Measurements from ENCODE around the gene ABO. TPM values are rescaled to one million over a fixed set of nuclear protein-coding genes. Genes with fewer than 3 reads are reported as not detected.
"Not testable (repeated sequence)": the region's sequence is repeated elsewhere in the genome, so short reads cannot be mapped to it uniquely, and the experiment has no call there.

The ABO gene
- total RNA-seq, 2 experiments from 2014 or later = 0.20 to 0.53 TPM

- no peak overlapping the region for H3K4me3 Mint-ChIP-seq
- DNase-seq = no peak
- no peak overlapping the region for H3K27ac Mint-ChIP-seq
- H3K36me3 Mint-ChIP-seq (ENCODE audit: low read depth) = no peaks in the 10 kb centered on the region
- H3K27me3 Mint-ChIP-seq = peaks cover 13% of the 10 kb centered on the region
- ChIA-PET CTCF (no interaction called here), POLR2A (no interaction called here)
- H3K4me1 Mint-ChIP-seq = no peaks in the 10 kb centered on the region
- H3K9me3 Mint-ChIP-seq = peaks cover 2% of the 10 kb centered on the region
Measured at GRCh38 chr9:133282464-133283238, 7.7 kb upstream of the ABO start.

- Mint-ChIP-seq H3K9me3 (no peaks in the 10 kb centered on the region), H3K36me3 (ENCODE audit: low read depth) (no peaks in the 10 kb centered on the region), H3K27me3 (peaks cover 19% of the 10 kb centered on the region), H3K4me3 (no peak overlapping the region), H3K4me1 (no peaks in the 10 kb centered on the region), H3K27ac (no peak overlapping the region)
- POLR2A ChIA-PET = no interaction called here
- DNase-seq = no peak
- CTCF ChIA-PET = no interaction called here
Measured at GRCh38 chr9:133280392-133280791, 5.4 kb upstream of the ABO start.

GRCh38 chr9:133278161-133279114 is 3.4 kb upstream of the ABO start:
- no peak overlapping the region for H3K27ac Mint-ChIP-seq
- H3K9me3 Mint-ChIP-seq = no peaks in the 10 kb centered on the region
- no peak for DNase-seq
- H3K4me1 Mint-ChIP-seq = no peaks in the 10 kb centered on the region
- ChIA-PET POLR2A (no interaction called here), CTCF (interaction anchor here (1.0 kb wide), 1 partner anchor 208 kb away, joined by 3 read pairs; no protein-coding TSS in a partner anchor)
- no peak overlapping the region for H3K4me3 Mint-ChIP-seq
- no peaks in the 10 kb centered on the region for H3K36me3 Mint-ChIP-seq (ENCODE audit: low read depth)
- peaks cover 29% of the 10 kb centered on the region for H3K27me3 Mint-ChIP-seq

GRCh38 chr9:133277467-133277866 is 2.5 kb upstream of the ABO start:
- CTCF ChIA-PET = no interaction called here
- H3K27ac Mint-ChIP-seq = no peak overlapping the region
- no peak overlapping the region for H3K4me3 Mint-ChIP-seq
- H3K27me3 Mint-ChIP-seq = peaks cover 36% of the 10 kb centered on the region
- H3K36me3 Mint-ChIP-seq (ENCODE audit: low read depth) = no peaks in the 10 kb centered on the region
- peaks cover 5% of the 10 kb centered on the region for H3K4me1 Mint-ChIP-seq
- no peaks in the 10 kb centered on the region for H3K9me3 Mint-ChIP-seq
- POLR2A ChIA-PET = no interaction called here
- no peak for DNase-seq

GRCh38 chr9:133276923-133277322 is 1.9 kb upstream of the ABO start:
- H3K4me3 Mint-ChIP-seq = no peak overlapping the region
- H3K9me3 Mint-ChIP-seq = no peaks in the 10 kb centered on the region
- ChIA-PET CTCF (no interaction called here), POLR2A (no interaction called here)
- H3K27ac Mint-ChIP-seq = no peak overlapping the region
- no peaks in the 10 kb centered on the region for H3K36me3 Mint-ChIP-seq (ENCODE audit: low read depth)
- H3K4me1 Mint-ChIP-seq = peaks cover 5% of the 10 kb centered on the region
- no peak for DNase-seq
- peaks cover 39% of the 10 kb centered on the region for H3K27me3 Mint-ChIP-seq

- no peak overlapping the region for H3K27ac Mint-ChIP-seq
- DNase-seq = no peak
- ChIA-PET CTCF (no interaction called here), POLR2A (no interaction called here)
- no peaks in the 10 kb centered on the region for H3K36me3 Mint-ChIP-seq (ENCODE audit: low read depth)
- peaks cover 5% of the 10 kb centered on the region for H3K4me1 Mint-ChIP-seq
- no peak overlapping the region for H3K4me3 Mint-ChIP-seq
- peaks cover 45% of the 10 kb centered on the region for H3K27me3 Mint-ChIP-seq
- H3K9me3 Mint-ChIP-seq = no peaks in the 10 kb centered on the region
Measured at GRCh38 chr9:133276001-133276884, 1.2 kb upstream of the ABO start.

- H3K4me1 Mint-ChIP-seq = peaks cover 5% of the 10 kb centered on the region
- H3K9me3 Mint-ChIP-seq = no peaks in the 10 kb centered on the region
- H3K4me3 Mint-ChIP-seq = no peak overlapping the region
- ChIA-PET POLR2A (no interaction called here), CTCF (no interaction called here)
- no peak for DNase-seq
- peaks cover 50% of the 10 kb centered on the region for H3K27me3 Mint-ChIP-seq
- H3K36me3 Mint-ChIP-seq (ENCODE audit: low read depth) = no peaks in the 10 kb centered on the region
- H3K27ac Mint-ChIP-seq = no peak overlapping the region
Measured at GRCh38 chr9:133274236-133275104, 531 bp downstream of the ABO start.

GRCh38 chr9:133273819-133274218 is 1.2 kb downstream of the ABO start:
- H3K27me3 Mint-ChIP-seq = peaks cover 50% of the 10 kb centered on the region
- H3K4me1 Mint-ChIP-seq = peaks cover 5% of the 10 kb centered on the region
- CTCF ChIA-PET = no interaction called here
- no peak overlapping the region for H3K4me3 Mint-ChIP-seq
- no peaks in the 10 kb centered on the region for H3K9me3 Mint-ChIP-seq
- POLR2A ChIA-PET = no interaction called here
- no peak for DNase-seq
- H3K36me3 Mint-ChIP-seq (ENCODE audit: low read depth) = no peaks in the 10 kb centered on the region
- no peak overlapping the region for H3K27ac Mint-ChIP-seq

- ChIA-PET POLR2A (no interaction called here), CTCF (no interaction called here)
- H3K27ac Mint-ChIP-seq = no peak overlapping the region
- H3K27me3 Mint-ChIP-seq = peaks cover 52% of the 10 kb centered on the region
- DNase-seq = no peak
- H3K36me3 Mint-ChIP-seq (ENCODE audit: low read depth) = no peaks in the 10 kb centered on the region
- no peaks in the 10 kb centered on the region for H3K9me3 Mint-ChIP-seq
- peaks cover 5% of the 10 kb centered on the region for H3K4me1 Mint-ChIP-seq
- no peak overlapping the region for H3K4me3 Mint-ChIP-seq
Measured at GRCh38 chr9:133273098-133273497, 1.9 kb downstream of the ABO start.

- CTCF ChIA-PET = no interaction called here
- peaks cover 5% of the 10 kb centered on the region for H3K4me1 Mint-ChIP-seq
- H3K27ac Mint-ChIP-seq = no peak overlapping the region
- no peaks in the 10 kb centered on the region for H3K36me3 Mint-ChIP-seq (ENCODE audit: low read depth)
- no peak overlapping the region for H3K4me3 Mint-ChIP-seq
- H3K9me3 Mint-ChIP-seq = no peaks in the 10 kb centered on the region
- H3K27me3 Mint-ChIP-seq = peaks cover 42% of the 10 kb centered on the region
- no peak for DNase-seq
- POLR2A ChIA-PET = no interaction called here
Measured at GRCh38 chr9:133269537-133270362, 5.3 kb downstream of the ABO start.

- CTCF ChIA-PET; H3K27ac Mint-ChIP-seq; DNase-seq; H3K9me3 Mint-ChIP-seq; H3K4me1 Mint-ChIP-seq; H3K4me3 Mint-ChIP-seq; H3K36me3 Mint-ChIP-seq (ENCODE audit: low read depth); POLR2A ChIA-PET: not testable (repeated sequence)
- H3K27me3 Mint-ChIP-seq = peaks cover 40% of the 10 kb centered on the region
Measured at GRCh38 chr9:133269136-133269535, 5.9 kb downstream of the ABO start.
